Activated CD8-positive, alpha-beta T cell treated with anti-CD3 and anti-CD28 coated beads for 36 hours (primary cell): ENCODE data around the gene PCCA. TPM values are rescaled to one million over a fixed set of nuclear protein-coding genes. Genes with fewer than 3 reads are reported as not detected.

ENCODE experiments used
- ATAC-seq: fragments of 200-7000 bp; cut with Tn5 transposase; one replicate; pipeline ENCODE4 v1.10.0; 2021; ENCODE audit warnings: mild to moderate bottlenecking, moderate library complexity
- CTCF ChIA-PET: fragments of 350-600 bp; sonication (Branson Sonifier 250); formaldehyde crosslinking; loops from one replicate; lab custom pipeline; 2021; ENCODE audit warnings: antibody characterized with exemption; lab: Charles Lee
- POLR2A ChIA-PET: fragments of 350-600 bp; sonication (Branson Sonifier 250); formaldehyde crosslinking; loops from one replicate; lab custom pipeline; 2021; ENCODE audit warnings: antibody characterized with exemption; lab: Charles Lee
- DNase-seq: peaks from one replicate; pipeline ENCODE4 v3.0.0-alpha.2; 2020
- H3K27ac Mint-ChIP-seq: one replicate; pipeline ENCODE4 v1.8.0; 2021; ENCODE audit warnings: mild to moderate bottlenecking, mixed read lengths
- H3K27me3 Mint-ChIP-seq: one replicate; pipeline ENCODE4 v1.8.0; 2021; ENCODE audit warnings: mixed read lengths
- H3K36me3 Mint-ChIP-seq: one replicate; pipeline ENCODE4 v1.8.0; 2021; ENCODE audit warnings: low read depth, mixed read lengths
- H3K4me1 Mint-ChIP-seq: one replicate; pipeline ENCODE4 v1.8.0; 2021; ENCODE audit warnings: low read depth, mixed read lengths
- H3K4me3 Mint-ChIP-seq: one replicate; pipeline ENCODE4 v1.8.0; 2021; ENCODE audit warnings: mild to moderate bottlenecking, moderate library complexity, mixed read lengths
- H3K9me3 Mint-ChIP-seq: one replicate; pipeline ENCODE4 v1.8.0; 2021; ENCODE audit warnings: mixed read lengths
- intact Hi-C: fragments of 100-400 bp; cut with micrococcal nuclease; formaldehyde crosslinking; loops from one replicate; pipeline ENCODE4 v1.10.0; 2022
- total RNA-seq, 2 experiments: library from RNA; stranded (reverse); gene quantifications; one replicate each; pipeline ENCODE4 v1.2.3, GENCODE V29; 2021
- TF ChIP-seq, protein P1 (sequence below): fragments of 200-600 bp; IDR thresholded peaks from one replicate; pipeline ENCODE4 v1.8.0; 2022; ENCODE audit warnings: antibody characterized with exemption, mild to moderate bottlenecking

PCCA gene
- total RNA-seq, 2 experiments from 2014 or later: 8.4 to 9.2 TPM

DNA sequence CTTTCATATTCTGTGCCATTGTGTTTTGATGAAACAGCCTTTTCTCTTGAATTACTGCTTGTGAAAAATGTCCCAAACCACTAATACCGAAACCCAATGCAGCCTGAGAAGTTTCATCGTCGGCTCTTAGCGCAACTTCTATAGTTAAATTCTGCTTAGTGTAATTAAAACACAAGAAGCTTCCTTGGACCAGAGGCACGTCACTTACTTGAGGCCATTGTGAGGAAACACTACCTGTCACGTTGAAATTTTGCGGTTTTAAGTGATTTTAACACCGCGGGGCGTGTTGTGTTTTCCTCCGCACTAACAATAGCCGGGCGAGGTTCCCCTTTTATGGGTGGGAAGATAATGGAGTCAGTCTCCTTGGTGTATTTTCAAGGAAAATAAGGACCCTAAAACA is 428.8 kb downstream of the PCCA start:
- H3K4me3 Mint-ChIP-seq: no peak overlapping the region
- TF ChIP-seq, protein P1, sequence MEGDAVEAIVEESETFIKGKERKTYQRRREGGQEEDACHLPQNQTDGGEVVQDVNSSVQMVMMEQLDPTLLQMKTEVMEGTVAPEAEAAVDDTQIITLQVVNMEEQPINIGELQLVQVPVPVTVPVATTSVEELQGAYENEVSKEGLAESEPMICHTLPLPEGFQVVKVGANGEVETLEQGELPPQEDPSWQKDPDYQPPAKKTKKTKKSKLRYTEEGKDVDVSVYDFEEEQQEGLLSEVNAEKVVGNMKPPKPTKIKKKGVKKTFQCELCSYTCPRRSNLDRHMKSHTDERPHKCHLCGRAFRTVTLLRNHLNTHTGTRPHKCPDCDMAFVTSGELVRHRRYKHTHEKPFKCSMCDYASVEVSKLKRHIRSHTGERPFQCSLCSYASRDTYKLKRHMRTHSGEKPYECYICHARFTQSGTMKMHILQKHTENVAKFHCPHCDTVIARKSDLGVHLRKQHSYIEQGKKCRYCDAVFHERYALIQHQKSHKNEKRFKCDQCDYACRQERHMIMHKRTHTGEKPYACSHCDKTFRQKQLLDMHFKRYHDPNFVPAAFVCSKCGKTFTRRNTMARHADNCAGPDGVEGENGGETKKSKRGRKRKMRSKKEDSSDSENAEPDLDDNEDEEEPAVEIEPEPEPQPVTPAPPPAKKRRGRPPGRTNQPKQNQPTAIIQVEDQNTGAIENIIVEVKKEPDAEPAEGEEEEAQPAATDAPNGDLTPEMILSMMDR: no peak

DNA sequence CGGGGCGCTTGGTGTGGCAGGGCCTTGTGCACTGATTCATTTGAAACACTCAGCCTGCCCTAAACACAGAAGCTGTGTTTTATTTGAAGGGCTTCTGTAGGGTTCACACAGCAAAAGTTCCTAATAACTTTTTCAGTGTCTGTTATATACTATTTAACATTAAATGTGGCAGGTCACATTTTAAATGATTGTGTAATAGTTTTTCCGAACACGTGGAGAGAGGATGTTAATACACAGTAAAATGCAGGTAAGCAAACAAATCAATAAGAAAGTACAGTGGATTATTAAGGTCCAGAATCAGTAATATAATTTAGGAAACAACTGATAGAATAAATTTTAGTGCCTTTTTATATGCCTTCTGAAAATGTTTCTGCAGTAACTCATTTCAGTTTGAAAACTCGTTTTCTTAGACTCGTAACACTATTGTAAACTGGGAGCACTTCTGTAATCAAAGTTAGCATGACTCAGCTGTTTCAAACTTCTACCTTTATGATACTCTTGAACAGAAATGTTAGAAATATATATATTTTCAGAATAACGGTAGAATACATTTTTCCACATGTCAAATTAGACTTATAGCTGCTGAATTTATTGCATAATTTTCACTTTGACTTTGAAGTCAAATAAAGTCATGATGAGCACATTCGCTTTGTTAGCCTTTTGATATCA is 429.6 kb downstream of the PCCA start:
- no peak overlapping the region for H3K27ac Mint-ChIP-seq
- no peaks in the 10 kb centered on the region for H3K27me3 Mint-ChIP-seq
- no peak overlapping the region for H3K4me3 Mint-ChIP-seq
- CTCF ChIA-PET: interaction anchor here (0.7 to 1.2 kb wide), 2 partner anchors 8 to 862 kb away, joined by 3 read pairs; no protein-coding TSS in a partner anchor
- TF ChIP-seq, protein P1: no peak
- H3K4me1 Mint-ChIP-seq: peaks cover 18% of the 10 kb centered on the region
- intact Hi-C loops: loop anchor here (10.0 kb wide), 3 partner anchors 284 to 864 kb away; no protein-coding TSS in a partner anchor
- no peaks in the 10 kb centered on the region for H3K36me3 Mint-ChIP-seq
- ATAC-seq: no peak
- DNase-seq: no peak
- POLR2A ChIA-PET: no interaction called here
- H3K9me3 Mint-ChIP-seq: no peaks in the 10 kb centered on the region

More for the DNA sequence above, 428.8 kb downstream of the PCCA start:
- Mint-ChIP-seq H3K36me3 (no peaks in the 10 kb centered on the region), H3K27me3 (no peaks in the 10 kb centered on the region), H3K4me1 (peaks cover 18% of the 10 kb centered on the region), H3K9me3 (no peaks in the 10 kb centered on the region), H3K27ac (no peak overlapping the region)
- peak; percentile 17 for ATAC-seq
- ChIA-PET CTCF (interaction anchor here (0.7 kb wide), 1 partner anchor 9 kb away, joined by 3 read pairs; no protein-coding TSS in a partner anchor), POLR2A (no interaction called here)
- peak; percentile 11 for DNase-seq
- intact Hi-C loops: loop anchor here (10.0 kb wide), 3 partner anchors 283 to 863 kb away; no protein-coding TSS in a partner anchor

DNA sequence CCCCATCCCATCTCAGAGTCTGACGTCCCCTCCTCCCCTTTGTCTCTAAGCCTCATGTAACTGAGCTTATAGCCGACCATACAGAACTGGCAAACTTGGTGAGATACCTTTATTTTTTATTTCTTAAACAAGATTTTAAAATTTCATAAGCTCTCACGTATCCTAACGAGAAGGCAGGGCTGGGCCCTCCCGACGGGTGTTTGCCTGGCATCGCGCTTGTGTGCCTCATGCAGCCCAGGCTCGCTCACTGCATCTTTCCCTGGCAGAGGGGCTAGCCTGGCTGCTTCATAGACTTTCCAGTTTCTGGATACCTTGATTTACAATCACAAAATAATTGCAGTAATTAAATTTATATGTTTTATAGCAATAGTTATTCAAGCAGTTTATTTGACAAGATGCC is 430.7 kb downstream of the PCCA start:
- H3K27ac Mint-ChIP-seq: no peak overlapping the region
- H3K36me3 Mint-ChIP-seq: no peaks in the 10 kb centered on the region
- no peak for ATAC-seq
- H3K9me3 Mint-ChIP-seq: no peaks in the 10 kb centered on the region
- H3K27me3 Mint-ChIP-seq: no peaks in the 10 kb centered on the region
- intact Hi-C loops: loop anchor here (10.0 kb wide), 3 partner anchors 285 to 865 kb away; no protein-coding TSS in a partner anchor
- ChIA-PET POLR2A (no interaction called here), CTCF (interaction anchor here (1.2 to 1.6 kb wide), 2 partner anchors 9 to 863 kb away, joined by 3 read pairs; no protein-coding TSS in a partner anchor)
- no peak overlapping the region for H3K4me3 Mint-ChIP-seq
- TF ChIP-seq, protein P1: no peak
- no peak for DNase-seq
- peaks cover 17% of the 10 kb centered on the region for H3K4me1 Mint-ChIP-seq

DNA sequence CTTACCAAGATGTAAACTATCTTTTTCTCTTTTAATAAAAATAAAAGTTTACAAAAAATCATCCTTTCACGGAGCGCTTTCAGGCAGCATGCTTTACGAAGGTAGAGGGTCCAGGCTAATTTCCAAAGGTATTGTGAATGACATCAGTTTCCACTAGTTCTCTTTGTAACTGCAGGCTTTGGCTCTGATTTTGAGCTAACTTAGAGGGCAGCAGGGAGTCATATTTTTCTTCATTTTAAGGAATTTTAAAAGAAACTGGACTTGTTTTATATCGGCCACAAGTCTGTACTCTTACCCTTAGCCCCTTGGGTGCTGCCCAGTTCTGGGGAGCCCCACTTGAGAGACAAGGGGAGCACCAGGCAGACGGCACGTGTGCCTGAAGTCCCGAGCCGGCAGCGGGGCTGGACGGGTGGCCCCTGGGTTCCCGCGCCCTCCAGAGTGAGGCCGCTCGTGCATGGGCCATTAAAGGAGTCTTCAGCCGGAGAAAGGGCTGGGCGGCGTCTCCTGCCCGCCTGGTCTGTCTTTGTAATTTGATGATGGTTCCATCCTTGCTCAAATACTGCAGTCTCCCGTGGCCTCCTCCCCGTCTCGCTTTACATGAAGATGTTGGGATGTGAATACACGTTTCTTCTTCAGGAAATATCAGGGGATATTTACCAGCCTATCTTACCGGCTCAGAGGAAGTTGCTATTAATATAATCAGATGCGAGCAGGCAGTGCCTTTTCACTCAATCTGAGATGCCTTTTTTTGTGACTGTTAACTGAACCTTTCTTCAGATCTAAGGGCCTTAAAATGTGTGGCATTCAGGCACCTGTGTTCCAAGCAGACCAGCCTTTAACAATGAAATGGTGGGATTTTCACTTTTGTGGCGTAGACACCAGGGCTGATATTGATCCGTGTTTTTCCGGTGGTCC is 432.3 kb downstream of the PCCA start:
- POLR2A ChIA-PET: no interaction called here
- TF ChIP-seq, protein P1: no peak
- Mint-ChIP-seq H3K4me3 (peak overlapping the region; percentile 20), H3K27me3 (no peaks in the 10 kb centered on the region), H3K27ac (no peak overlapping the region), H3K4me1 (peaks cover 14% of the 10 kb centered on the region), H3K9me3 (no peaks in the 10 kb centered on the region), H3K36me3 (no peaks in the 10 kb centered on the region)
- ATAC-seq (no peak), DNase-seq (no peak)
- intact Hi-C loops: no loop called here
- CTCF ChIA-PET: interaction anchor here (1.6 kb wide), 1 partner anchor 11 kb away, joined by 3 read pairs; no protein-coding TSS in a partner anchor
